Brain pericyte (primary cell): ENCODE results near the gene GBP2.
"Not testable (repeated sequence)": the region's sequence is repeated elsewhere in the genome, so short reads cannot be mapped to it uniquely, and the experiment has no call there.

Experiments used
- DNase-seq: peaks from one replicate; pipeline ENCODE4 v3.0.0-alpha.2; 2012; ENCODE audit warnings: low read depth, low spot score

GBP2 gene

GRCh38 chr1:89126602-89127565 lies 970 bp upstream of the GBP2 start:
- not testable (repeated sequence) for DNase-seq

GRCh38 chr1:89125240-89125912 lies 538 bp downstream of the GBP2 start:
- DNase-seq: no peak

DNA sequence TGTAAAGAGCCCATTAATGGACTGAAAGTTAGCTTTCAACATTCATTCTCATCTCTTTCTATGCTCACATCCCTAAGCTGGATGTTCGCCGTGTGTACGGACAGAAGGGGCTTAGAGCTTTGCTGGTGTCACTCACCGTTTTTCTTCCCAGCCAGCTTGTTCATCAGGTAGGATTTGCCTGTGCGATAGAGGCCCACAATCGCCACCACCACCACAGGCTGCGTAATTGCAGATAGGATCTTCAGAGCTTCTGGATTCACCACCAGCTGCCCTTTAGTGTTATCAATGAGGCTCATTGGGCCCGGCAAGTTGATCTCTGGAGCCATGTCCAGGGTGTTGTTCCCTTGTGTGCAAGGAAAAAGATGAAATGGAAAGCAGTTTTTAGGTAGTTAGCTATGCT lies 4.3 kb downstream of the GBP2 start:
- no peak for DNase-seq

- no peak for DNase-seq
Observed at GRCh38 chr1:89114662-89115061, 11.3 kb downstream of the GBP2 start.

DNA sequence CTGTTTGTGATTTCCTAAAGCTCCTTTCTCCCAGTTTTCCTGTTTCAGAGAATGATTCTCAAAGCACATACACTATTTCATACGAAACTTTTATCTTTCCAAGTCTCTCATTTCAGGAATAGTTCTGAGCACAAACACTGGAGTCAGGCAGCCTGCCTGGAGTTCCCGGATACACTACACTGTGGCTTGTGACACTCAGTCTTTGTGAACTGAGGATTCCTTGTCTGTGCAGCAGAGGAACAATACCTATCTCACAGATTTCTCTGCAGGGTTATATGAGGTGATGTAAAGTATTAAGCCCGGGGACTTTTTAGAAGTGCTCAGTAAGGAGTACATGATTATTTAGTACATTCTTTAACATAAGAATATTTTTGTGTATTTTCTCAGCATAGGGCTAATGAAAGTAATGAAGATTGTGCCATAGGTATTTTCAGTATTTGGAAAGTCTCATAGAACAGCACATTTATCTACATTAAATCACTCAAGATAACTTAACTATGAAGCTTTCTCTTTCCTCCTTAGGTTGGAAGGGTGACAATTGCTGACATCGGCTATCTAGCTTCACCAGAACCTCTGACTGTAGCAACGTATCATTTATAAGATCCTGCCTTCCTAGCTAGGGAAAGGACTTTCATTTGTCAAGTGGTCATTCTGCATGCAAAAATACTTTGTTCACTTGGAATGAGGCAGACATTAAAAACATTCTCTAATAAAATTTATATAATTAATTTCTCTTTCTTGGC lies 12.9 kb downstream of the GBP2 start:
- no peak for DNase-seq

- DNase-seq: no peak
Observed at GRCh38 chr1:89104687-89105086, 21.2 kb downstream of the GBP2 start.

DNA sequence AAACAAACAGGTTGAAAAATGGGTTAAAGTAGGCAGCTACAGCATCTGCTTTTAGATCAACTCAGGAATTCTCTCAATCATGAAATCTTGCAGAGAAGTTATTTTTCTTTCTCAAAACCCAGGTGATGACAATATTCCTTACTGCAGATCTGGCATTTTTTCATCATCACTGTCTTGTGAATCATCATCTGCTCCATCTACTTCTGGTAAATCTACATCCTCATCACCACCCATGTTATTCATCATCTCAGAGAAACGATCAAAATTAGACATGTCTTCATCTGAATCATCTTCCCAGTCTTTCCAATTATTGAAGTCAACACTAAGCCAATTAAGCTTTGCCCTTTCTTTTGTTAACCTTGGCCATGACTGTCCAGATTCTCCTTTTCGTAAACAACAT lies 21.8 kb downstream of the GBP2 start:
- DNase-seq: no peak

DNA sequence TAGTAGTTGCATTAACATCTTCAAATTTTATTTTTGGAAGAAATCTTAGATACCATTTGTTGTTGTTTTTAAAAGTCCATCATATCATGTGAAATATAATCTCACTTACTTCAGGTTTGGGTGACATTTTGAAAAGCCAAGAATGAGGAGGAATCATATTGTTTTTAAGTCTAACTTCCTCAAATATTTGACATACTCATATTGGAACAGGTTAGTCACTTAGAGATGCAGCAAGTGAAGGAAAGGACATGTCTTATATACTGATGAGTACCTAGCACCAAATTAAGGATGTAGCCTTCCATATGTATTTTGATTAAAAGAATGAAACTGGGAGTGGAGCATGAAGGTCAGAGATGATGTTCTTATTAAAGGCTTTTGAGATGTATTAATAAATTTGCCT lies 23.9 kb downstream of the GBP2 start:
- DNase-seq: no peak

GRCh38 chr1:89100412-89100811 lies 25.5 kb downstream of the GBP2 start:
- no peak for DNase-seq

DNA sequence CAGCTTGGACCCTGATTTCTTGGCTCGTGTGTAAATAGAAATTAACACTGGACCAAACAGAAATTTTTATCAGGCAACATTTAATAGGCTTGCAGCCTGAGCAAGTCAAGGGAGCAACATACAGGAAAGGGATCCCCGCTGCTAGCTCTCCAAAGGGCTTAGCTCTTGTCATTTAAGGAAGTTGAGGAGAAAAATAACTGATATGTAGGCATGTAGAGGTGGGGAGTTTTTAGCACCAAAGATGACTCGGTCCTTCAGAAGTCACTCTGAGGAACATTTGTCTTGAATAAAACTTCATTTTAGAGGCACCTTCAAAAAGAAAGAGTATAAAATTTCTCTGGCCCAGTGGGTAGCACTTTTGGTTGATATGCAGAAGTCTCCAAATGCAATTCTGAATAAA lies 27.1 kb downstream of the GBP2 start:
- DNase-seq: no peak

DNA sequence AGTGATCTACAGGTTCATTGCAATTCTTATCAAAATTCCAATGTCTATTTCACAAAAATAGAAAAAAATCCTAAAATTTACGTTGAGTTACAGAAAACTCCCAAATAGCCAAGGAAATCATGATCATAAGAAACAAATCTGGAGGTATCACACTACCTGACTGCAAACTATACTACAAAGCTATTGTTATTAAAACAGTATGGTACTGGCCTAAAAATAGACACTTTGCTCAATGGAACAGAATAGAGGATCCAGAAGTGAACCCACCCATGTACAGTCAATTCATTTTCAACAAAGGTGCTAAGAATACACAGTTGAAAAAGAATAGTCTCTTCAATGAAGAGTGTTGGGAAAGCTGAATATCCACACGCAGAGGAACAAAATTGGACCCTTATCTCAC lies 30.2 kb downstream of the GBP2 start:
- no peak for DNase-seq

GRCh38 chr1:89089962-89090361 lies 36.0 kb downstream of the GBP2 start:
- no peak for DNase-seq

- no peak for DNase-seq
Observed at GRCh38 chr1:89088572-89088971, 37.3 kb downstream of the GBP2 start.

DNA sequence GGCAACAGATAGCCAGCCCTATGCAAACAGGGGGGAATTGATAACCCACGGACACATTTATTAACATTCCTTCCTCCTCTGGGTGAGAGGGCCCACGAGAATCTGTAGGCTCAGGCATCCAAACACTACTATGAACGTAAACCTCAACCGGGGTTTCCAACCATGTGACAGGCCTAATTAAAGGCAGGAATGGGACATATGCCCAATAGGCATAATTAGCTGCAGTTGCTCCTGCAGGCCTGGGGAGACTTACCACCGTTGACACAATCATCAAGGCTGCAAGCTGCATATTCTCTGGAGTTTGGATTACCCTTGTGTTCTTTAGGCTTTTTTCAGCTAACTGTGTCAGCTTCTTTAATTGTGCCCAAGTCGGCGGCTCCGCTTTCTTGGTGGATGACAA lies 38.7 kb downstream of the GBP2 start:
- no peak for DNase-seq

- no peak for DNase-seq
Observed at GRCh38 chr1:89085781-89086180, 40.1 kb downstream of the GBP2 start.

GRCh38 chr1:89081005-89081404 lies 44.9 kb downstream of the GBP2 start:
- no peak for DNase-seq

- DNase-seq: not testable (repeated sequence)
Observed at GRCh38 chr1:89080068-89080467, 45.8 kb downstream of the GBP2 start.

GRCh38 chr1:89072466-89073065 lies 53.3 kb downstream of the GBP2 start:
- not testable (repeated sequence) for DNase-seq

DNA sequence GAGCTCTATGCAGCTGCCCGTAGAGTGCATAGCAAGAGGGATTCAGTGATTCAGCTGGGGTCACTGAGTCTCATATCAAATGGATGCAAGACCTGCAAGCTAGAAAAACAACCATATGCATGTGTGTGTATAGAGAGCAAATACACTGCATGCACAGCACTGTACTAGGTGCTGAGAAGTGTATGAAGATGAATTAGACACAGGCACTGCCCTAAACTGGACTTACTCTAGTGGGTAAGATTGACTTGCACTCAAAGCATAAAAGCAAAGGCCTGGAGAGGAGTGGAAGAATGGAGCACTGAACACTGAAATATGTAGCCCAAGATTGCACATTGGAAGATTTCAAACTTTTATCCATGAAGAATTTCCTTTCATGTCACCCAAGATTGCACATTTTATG lies 55.4 kb downstream of the GBP2 start:
- DNase-seq: no peak

DNA sequence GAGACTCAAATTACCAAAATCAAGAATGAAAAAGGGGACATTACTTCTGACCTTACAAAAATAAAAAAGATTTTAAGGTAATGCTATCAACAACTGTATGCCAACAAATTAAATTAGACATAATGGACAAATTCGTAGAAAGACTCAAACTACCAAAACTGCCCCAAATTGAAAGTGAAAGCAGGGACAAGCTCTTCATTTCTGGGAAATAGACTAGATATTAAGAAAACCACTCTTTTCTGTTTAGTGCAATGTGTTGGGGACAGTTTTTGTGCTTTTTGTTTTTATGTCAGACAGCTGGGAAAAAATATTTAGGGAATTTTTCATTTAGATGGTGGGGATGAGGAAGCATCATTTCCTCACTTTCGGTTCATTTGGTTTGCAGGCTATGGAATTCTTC lies 56.0 kb downstream of the GBP2 start:
- DNase-seq: no peak

DNA sequence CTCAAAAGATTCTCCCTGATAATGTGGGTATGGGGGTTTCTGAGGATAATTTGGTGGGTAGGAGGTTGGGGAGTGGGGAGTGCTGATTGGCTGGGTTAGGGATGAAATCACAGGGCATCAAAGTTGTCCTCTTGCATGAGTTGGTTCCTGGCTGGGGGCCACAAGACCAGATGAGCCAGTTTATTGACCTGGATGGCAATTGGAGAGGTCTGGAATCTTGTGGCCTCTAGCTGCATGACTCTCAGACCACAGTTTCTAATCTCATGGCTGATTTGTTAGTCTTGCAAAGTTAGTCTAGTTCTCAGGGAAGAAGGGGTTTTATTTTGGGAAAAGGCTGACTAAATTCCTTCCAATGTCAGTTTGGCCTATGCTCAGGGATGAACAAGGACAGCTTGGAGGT lies 57.6 kb downstream of the GBP2 start:
- no peak for DNase-seq
